G401 (cell line): ENCODE measurements around the gene CCNT1. TPM values are rescaled to one million over a fixed set of nuclear protein-coding genes. Genes with fewer than 3 reads are reported as not detected.
"Not testable (repeated sequence)": the region's sequence is repeated elsewhere in the genome, so short reads cannot be mapped to it uniquely, and the experiment has no call there.

Experiments used
- DNase-seq: peaks from one replicate; pipeline ENCODE4 v3.0.0-alpha.2; 2015; ENCODE audit warnings: low spot score
- in situ Hi-C: cut with HindIII; loops from 2 replicates; pipeline ENCODE4 v1.10.0; 2016; ENCODE audit warnings: low sequenced_read_pairs, mixed read lengths
- total RNA-seq: library from RNA; depleted of rRNA; stranded (reverse); fragments of >200 nt; shearing (Covaris generic); gene quantifications from 2 replicates; pipeline ENCODE4 v1.2.3, GENCODE V29; 2014

Gene CCNT1
- total RNA-seq, 1 experiment from 2014 or later: 29.7 TPM

DNA sequence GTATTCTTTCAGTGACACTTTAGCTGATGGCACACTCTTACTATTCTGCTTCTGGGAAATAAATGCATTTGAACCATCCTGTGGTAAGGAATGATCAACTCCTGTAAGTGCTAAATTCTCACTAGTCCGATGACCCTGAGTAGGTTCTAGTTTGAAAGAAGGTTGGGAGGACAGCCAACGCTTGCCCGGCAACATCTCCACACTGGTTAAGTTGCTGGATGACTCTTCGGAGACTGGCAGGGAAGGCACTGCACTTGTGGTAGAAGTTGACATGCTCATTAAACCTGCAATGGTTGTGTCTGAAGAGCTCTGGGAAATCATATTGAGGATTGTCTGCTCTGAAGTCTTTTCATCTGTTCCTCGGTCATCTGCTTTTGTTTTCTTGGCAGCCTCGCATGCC lies 22.5 kb downstream of the CCNT1 start:
- no peak for DNase-seq
- in situ Hi-C loops: no loop called here

DNA sequence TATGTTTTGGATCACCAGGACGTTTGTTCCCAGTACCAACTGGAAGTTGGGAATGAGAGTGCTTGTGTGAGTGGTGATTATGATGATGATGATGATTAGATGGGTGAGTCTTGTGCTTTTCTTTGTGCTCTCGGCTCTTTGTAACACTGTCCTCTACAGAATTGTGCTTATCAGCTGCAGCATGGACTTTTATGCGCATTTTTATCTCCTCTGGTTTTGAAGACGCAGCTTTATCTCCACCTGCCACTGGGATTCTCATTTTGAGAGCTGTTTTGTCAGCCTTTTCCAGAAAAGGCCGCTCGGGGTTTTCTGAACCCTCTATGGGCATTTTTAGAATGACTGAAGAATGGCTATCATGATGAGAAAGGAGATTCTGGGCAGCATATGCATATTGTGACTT lies 22.9 kb downstream of the CCNT1 start:
- no peak for DNase-seq

DNA sequence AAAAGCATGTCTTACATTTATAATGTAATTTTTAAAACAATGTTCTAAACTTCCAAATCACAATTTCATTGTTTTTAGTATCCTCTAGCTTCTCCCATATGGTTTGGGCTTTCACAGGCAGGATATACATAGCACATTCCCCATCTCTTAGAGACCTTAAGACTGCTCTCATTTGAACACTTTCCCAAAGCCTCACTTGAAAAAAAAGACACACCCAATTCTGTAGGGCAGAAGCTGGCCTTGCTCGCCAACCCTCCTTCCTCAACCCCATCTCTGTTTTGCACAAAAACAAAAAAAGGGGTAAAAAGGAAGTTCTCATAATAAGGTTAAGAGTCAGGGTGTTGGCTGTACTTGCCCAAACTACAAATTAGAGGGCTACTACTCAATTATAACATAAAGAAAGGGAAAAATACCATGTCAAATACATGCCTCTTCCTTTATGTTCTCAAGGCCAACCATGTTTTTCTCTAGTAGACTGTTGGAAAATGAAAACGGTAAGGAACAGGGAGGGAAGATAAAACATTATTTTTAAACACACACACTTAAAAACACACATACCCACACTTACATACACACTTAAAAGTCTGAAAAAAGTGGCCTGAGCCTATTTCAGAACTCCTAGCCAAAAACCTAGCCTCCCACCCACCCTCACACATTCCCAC lies 24.6 kb downstream of the CCNT1 start:
- no peak for DNase-seq
- in situ Hi-C loops: no loop called here

More for the DNA sequence above, 22.9 kb downstream of the CCNT1 start:
- in situ Hi-C loops: no loop called here

DNA sequence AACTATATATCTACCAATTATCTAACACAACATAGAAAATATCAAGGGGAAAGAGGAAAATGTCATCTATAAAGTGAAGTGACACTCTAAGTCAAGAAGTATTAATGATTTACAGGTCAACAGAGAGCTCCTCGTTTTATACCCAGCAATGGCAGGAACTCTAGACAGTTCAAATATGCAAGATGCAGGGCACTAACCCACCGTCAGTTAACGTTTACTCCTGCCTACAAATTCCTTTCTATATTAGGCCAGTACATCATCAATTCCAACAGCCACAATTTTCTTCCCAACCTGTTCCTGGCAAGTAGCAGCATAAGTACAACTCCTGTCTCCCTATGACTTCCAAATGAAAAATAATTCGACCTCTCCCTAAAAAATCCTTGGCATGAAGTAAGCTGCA lies 25.5 kb downstream of the CCNT1 start:
- no peak for DNase-seq
- in situ Hi-C loops: no loop called here

DNA sequence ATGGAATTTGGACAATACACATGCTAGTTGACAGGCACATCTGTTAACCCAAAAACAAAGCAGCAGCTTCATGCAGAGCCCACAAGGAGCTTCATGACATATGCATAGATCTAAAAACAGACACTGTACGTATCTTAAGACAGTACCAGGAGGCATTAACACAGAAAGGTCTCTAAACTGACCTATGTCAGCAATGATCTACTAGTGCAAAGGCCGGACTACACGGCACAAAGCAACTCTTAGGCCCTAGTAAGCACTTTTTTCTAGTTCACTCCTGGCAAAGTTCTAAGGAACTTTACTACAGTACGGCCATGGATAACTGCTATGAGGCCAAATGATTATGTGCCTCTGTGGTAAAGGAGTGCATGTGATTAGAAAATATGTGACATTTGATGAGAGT lies 26.1 kb downstream of the CCNT1 start:
- in situ Hi-C loops: no loop called here
- DNase-seq: no peak

DNA sequence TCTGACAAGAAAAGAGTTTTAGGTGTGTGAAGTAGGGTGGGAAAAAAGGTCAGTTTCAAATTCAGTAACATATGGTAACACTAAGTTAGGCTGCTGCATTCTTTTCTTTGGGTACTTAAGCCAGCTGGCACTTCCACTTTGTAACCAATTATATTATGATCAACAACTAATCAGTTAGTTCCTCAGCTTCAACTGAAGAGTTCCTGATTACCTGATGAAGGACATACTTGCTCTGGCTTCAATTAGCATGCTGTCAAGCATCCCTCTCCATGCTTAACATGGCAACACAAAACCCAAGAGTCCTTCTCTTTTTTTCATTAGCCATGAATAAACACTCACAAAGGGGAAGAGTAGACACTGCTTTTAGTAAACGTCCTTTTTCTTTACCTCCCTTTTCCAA lies 27.7 kb downstream of the CCNT1 start:
- no peak for DNase-seq
- in situ Hi-C loops: no loop called here

DNA sequence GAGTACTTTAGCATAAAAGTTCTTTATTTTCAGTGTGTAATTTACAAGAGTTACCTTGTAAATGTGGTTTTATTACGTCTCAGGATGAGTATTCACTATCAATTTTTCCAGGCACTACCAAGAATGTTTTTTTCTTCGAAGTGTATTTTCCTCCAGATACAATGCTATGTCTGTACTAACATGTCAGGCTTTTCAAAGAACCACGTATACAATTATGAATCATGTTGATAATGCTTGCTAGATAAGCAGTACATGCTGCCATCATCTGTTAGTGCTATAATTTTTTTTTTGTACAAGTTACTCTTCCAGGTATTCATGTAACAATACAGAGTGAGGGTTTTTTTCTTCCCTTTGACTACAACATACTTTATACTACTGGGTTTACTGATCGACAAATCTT lies 28.9 kb downstream of the CCNT1 start:
- DNase-seq: no peak
- in situ Hi-C loops: no loop called here

DNA sequence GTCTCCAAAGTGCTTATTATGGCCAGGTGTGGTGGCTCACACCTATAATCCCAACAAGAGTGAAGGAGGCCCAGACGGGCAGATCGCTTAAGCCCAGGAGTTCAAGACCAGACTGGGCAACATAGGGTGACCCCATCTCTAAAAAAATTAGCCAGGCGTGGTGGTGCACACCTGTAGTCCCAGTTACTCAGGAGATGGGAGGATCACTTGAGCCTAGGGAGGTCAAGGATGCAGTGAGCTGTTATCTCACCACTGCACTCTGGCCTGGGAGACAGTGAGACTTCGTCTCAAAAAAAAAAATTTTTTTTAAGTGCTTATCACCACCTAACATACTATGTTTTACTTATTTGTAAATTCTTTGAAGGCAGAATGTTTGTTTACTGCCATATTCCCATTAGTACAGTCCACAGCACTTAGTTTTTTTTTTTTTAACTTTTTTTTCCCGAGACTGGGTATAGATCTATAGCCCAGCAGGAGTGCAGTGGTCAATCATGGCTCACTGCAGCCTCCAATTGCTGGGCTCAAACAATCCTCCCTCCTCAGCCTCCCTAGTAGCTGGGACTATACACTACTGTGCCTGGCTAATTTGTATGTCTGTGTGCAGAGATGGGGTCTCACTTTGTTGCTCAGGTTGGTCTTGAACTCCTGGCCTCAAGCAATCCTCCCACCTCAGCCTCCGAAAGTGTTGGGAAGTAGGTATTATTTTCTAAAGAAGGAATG lies 29.7 kb downstream of the CCNT1 start:
- in situ Hi-C loops: no loop called here

DNA sequence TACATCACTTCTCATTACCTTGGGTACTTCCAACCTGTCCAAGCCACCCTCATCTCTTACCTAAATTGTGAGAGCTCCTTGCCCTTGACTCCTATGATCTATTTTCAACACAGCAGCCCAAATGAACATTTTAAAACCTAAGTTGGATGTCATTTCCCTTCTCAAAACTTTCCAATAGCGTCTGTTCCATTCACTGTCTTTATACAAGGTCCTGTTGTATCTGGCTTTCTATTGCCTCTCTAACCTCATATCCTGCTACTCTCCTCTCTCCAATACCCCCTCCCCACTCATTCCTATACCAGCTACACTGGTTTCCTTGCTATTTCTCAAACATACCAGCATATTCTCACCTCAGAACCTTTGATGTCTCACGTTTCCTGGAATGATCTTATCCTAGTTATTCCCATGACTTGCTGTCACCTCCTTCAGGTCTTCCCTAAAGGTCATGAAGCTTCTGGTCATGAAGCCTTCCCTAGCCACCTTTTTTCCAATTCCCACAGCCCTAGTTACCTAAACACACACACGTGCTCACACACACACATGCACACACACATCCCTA lies 30.4 kb downstream of the CCNT1 start:
- in situ Hi-C loops: no loop called here
- DNase-seq: no peak

More for the DNA sequence above, 29.7 kb downstream of the CCNT1 start:
- DNase-seq: no peak

DNA sequence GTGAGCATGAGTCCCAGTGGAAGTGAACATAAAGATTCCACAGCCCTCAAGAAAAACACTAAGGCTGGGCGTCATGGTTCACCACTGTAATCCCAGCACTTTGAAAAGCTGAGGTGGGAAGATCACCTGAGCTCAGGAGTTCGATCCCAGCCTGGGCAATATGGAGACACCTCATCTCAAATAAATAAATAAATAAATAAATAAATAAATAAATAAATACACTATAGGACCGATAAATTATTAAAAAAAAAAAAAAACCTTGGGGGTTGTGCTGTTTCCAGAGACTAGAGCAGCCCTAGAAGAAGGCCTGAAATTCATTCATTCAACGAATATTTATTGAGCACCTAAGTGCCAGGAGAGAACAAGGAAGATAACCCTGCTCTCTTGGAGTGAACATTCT lies 33.0 kb downstream of the CCNT1 start:
- in situ Hi-C loops: no loop called here
- no peak for DNase-seq

DNA sequence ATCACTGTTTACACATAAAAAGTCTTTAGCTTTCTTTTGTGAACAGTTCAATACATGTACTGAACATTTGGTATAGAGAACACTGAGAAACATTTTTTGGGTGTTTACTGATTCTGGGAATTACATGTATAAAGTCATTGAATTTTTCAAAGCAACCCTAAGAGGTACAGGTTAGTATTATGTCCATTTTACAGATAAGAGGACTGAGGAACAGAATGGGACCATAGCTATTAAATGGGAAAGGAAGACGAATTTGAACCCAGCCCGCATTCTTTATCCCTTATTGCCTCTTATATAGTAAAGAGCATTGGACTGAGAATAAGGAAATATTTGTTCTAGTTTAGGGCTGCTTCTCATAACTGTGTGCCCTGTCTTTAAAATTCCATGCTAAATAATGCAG lies 33.6 kb downstream of the CCNT1 start:
- in situ Hi-C loops: no loop called here
- no peak for DNase-seq

DNA sequence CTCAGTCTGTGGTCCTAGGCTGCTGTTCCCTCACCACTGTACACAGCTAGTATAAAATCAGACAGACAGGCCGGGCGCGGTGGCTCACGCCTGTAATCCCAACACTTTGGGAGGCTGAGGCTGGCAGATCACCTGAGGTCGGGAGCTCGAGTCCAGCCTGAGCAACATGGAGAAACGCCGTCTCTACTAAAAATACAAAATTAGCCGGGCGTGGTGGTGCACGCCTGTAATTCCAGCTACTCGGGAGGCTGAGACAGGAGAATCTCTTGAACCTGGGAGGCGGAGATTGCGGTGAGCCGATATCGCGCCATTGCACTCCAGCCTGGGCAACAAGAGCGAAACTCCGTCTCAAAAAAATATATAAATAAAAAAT lies 34.0 kb downstream of the CCNT1 start:
- DNase-seq, in situ Hi-C loops: not testable (repeated sequence)

DNA sequence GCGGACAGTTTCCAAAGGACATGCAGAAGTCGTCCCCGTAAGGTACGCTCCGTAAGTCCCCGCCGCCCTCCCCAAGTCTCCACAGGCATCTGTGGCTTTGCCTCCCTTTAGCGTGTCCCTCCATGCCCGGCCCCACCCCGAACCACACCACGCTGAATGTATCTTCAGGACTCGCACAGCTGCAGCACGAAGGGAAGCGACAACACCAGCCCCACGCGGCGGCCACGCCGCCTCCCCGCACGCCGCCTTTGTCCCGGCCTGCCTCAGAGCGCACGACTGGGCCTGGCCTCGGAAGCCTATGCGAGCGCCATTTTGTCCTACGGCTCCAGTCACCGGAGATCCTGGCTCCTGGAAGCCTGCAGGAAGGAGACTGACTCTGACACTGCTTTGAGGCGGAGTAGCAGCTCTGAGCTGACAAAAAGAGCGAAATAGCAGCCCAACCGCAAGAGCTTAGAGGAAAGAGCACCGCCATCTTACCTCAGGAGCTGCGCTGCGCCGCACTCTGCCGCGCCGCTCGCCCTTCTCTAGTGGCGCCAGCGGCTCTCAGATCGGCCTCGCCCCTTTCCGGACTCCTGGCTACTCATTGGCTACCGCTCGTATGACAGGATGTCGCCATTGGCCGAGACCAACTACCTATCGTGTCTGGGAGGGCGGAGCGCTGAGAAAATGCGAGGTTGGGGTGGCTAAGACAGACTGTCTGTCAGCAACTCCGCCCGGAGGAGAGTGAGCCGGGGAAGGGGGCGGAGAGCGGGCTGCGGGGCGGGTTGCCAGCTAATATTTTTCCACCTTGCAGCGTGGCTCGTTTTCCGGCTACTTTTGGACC lies 34.6 kb downstream of the CCNT1 start, which contains the start of gene KANSL2:
KANSL2 (minus strand) TSS at position 529 of the 823 bp plus-strand sequence. CDS start 606 bp downstream, outside the sequence.
- in situ Hi-C loops: no loop called here

DNA sequence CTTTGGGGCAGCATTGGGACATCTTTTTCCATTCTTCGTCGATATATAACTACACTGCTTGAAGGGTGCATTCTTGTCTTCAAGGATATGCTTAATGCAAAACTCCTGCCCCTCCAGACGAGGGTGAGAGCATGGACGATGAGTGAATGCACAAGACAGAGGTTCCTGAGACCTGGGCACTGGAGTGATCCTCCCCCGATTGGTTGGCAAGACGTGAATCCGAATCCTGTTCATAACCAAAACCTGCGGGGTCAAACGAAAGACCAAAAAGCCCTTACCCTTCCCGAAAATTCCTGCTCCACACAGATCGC lies 35.2 kb downstream of the CCNT1 start:
- in situ Hi-C loops: no loop called here
- DNase-seq: no peak

More for the DNA sequence above, 34.6 kb downstream of the CCNT1 start, which contains the start of gene KANSL2:
- DNase-seq: peak; percentile 100

DNA sequence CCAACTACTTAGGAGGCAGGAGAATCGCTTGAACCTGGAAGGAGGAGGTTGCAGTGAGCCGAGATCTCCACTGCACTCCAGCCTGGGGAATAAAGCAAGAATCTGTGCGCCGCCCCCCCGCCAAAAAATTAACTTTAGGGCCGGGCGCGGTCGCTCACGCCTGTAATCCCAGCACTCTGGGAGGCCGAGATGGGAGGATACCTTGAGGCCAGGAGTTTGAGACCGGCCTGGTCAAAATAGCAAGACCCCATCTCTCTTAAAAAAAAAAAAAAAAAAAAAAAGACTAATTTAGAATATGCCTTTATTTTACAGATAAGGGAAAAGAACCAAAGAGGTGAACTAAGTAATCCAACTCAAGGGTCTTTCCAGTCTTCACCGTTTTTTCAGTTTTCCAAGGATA lies 35.6 kb downstream of the CCNT1 start:
- DNase-seq: no peak
- in situ Hi-C loops: no loop called here

DNA sequence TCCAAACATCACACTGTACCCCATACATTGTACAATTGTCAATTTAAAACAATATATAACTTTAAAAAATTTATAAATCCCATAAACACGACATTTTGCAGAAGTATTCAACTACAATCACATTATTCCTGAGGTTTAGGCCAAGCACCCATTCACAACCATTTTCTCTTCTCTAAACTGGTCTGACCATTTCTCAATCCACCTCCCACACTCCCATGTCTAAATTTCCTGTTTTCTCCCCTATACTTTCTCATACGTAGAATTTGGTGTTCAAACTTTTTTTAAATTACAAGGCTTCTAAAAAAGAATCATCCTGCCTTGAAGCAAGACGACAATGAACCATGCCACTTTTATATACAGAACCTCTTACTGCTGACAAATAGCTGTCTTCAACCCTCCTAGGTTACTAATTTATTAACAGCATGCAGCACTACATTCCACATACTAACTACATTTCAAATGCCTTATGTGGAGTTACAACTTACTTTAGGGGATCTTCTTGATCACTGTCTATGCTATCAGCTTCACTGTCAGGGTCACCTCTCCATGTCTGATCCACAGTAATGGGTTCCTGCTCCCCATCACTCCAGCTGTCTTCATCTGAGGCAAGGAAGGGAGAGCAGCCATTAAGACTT lies 37.8 kb downstream of the CCNT1 start:
- no peak for DNase-seq

DNA sequence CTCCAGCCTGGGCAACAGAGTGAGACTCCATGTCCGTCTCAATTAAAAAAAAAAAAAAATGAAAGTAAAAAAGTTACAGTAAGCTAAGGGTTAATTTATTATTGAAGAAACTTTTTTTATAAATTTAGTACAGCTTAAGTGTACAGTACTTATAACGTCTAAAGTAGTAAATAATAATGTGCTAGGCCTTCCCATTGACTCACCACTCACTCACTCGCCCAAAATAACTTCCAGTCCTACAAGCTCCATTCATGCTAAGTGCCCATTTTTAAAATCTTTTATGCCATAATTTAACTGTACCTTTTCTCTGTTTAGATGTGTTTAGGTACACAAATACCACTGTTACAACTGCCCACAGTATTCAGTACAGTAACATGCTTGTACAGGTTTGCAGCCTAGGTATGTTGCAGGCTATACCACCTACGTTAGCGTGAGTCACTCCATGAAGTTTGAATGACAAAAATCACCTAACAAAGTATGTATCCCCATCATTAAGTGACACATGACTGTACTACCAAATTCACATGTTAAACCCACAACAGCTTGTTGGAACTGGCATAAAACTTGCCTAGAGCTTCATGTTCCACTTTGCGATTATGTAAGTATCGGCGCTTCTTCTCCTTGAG lies 45.2 kb downstream of the CCNT1 start:
- in situ Hi-C loops: no loop called here
- no peak for DNase-seq

More for the DNA sequence above, 37.8 kb downstream of the CCNT1 start:
- in situ Hi-C loops: loop anchor here (5.0 kb wide), 1 partner anchor 94 kb away; no protein-coding TSS in a partner anchor

DNA sequence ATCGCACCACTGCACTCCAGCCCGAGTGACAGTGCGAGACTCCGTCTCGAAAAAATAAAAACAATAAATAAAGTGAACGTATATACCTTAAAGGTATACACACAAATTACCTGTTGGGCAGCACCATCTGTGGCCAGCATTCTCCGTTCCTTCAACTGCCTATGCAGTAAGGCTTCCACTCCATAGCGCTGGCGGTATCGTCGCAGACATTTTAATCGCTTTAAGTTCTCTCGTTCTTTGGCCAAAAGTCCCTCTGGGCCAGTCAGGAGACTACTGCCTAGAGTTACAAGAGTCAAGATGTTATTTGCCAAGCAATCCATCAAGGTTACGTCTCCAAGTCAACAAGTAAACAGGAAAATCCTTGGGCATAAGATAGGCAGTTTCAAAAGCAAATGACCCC lies 47.5 kb downstream of the CCNT1 start:
- no peak for DNase-seq
- in situ Hi-C loops: no loop called here

DNA sequence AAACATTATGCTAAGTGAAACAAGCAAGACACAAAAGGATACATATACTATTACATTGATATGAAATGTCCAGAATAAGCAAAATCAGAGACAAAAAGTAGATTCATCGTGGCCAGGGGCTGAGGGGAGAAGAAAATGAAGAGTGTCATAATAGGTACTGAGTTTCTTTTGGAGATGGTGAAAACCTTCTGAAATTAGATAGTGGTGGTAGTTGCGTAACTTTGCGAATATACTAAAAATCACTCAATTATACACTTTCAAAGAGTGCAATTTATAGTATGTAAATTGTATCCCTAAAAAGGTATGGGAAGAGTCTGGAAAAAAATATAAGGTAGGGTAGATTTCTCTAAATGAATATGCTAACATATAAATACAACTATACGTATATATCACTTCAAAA lies 56.6 kb downstream of the CCNT1 start:
- in situ Hi-C loops: no loop called here
- DNase-seq: no peak
